OCI-LY7 (cell line): ENCODE results near the gene HSPA12A. TPM values are rescaled to one million over a fixed set of nuclear protein-coding genes. Genes with fewer than 3 reads are reported as not detected.

ENCODE experiments used
- BruUV-seq: library from RNA; stranded (reverse); fragments of 400-500 nt; replicated peaks from 2 replicates; lab custom pipeline; 2021; lab: Mats Ljungman, UMichigan
- CTCF ChIA-PET: fragments of 300-600 bp; sonication (Branson Sonifier 250); formaldehyde crosslinking; loops from one replicate; lab custom pipeline; 2022; ENCODE audit warnings: antibody characterized with exemption; ENCODE audit not compliant: unreplicated experiment; lab: Charles Lee
- POLR2A ChIA-PET: fragments of 300-600 bp; sonication (Branson Sonifier 250); formaldehyde crosslinking; loops from one replicate; lab custom pipeline; 2022; ENCODE audit warnings: antibody characterized with exemption; lab: Charles Lee
- DNase-seq: peaks from one replicate; pipeline ENCODE4 v3.0.0-alpha.2; 2015; ENCODE audit warnings: low spot score
- H2AFZ ChIP-seq: fragments of 200-600 bp; sonication (generic), shearing (Covaris generic); 2 replicates; pipeline ENCODE4 v1.6.1; 2014; ENCODE audit warnings: mild to moderate bottlenecking, antibody characterized with exemption, low read length, moderate library complexity
- H3K27ac ChIP-seq: fragments of 200-600 bp; sonication (generic); 2 replicates; pipeline ENCODE4 v1.5.1; 2014; ENCODE audit warnings: mixed run types, low read depth, mild to moderate bottlenecking, moderate library complexity, low read length, inconsistent platforms; ENCODE audit not compliant: poor library complexity, severe bottlenecking
- H3K36me3 ChIP-seq: fragments of 200-600 bp; sonication (generic); 2 replicates; pipeline ENCODE4 v1.6.1; 2014; ENCODE audit warnings: mild to moderate bottlenecking, antibody characterized with exemption, low read length, moderate library complexity, mixed read lengths; ENCODE audit not compliant: insufficient read depth
- H3K4me1 ChIP-seq: fragments of 200-600 bp; sonication (generic); 2 replicates; pipeline ENCODE4 v1.5.1; 2014; ENCODE audit warnings: mild to moderate bottlenecking, low read length; ENCODE audit not compliant: insufficient read depth, poor library complexity, severe bottlenecking
- H3K4me2 ChIP-seq: fragments of 200-600 bp; sonication (generic); 2 replicates; pipeline ENCODE4 v1.6.1; 2014; ENCODE audit warnings: mild to moderate bottlenecking, low read length
- H3K4me3 ChIP-seq: fragments of 200-600 bp; sonication (generic); 2 replicates; pipeline ENCODE4 v1.5.1; 2014; ENCODE audit warnings: mild to moderate bottlenecking, low read depth, low read length; ENCODE audit not compliant: poor library complexity, severe bottlenecking
- H3K79me2 ChIP-seq: fragments of 200-600 bp; sonication (generic); 2 replicates; pipeline ENCODE4 v1.6.1; 2016; ENCODE audit warnings: low read depth, mild to moderate bottlenecking, low read length, moderate library complexity, mixed read lengths; ENCODE audit not compliant: insufficient read depth
- H3K9me2 ChIP-seq: fragments of 200-600 bp; sonication (generic); 2 replicates; pipeline ENCODE4 v1.6.1; 2016; ENCODE audit warnings: mild to moderate bottlenecking, low read length, mixed read lengths; ENCODE audit not compliant: insufficient read depth
- H3K9me3 ChIP-seq: fragments of 200-600 bp; sonication (generic); 2 replicates; pipeline ENCODE4 v1.6.1; 2014; ENCODE audit warnings: mild to moderate bottlenecking, mixed run types, low read length, mixed read lengths
- H4K20me1 ChIP-seq: fragments of 200-600 bp; sonication (generic); 2 replicates; pipeline ENCODE4 v1.6.1; 2014; ENCODE audit warnings: mild to moderate bottlenecking, antibody characterized with exemption, low read length, moderate library complexity, mixed read lengths; ENCODE audit not compliant: insufficient read depth
- CTCF ChIP-seq: fragments of 200-600 bp; sonication (generic); conservative IDR thresholded peaks from 2 replicates; pipeline ENCODE4 v1.5.1; 2014; ENCODE audit warnings: mild to moderate bottlenecking, antibody characterized with exemption, low read length, moderate library complexity, mixed read lengths
- EZH2phosphoT487 ChIP-seq: fragments of 200-600 bp; sonication (generic); IDR thresholded peaks from 2 replicates; pipeline ENCODE4 v1.6.1; 2018; ENCODE audit warnings: low read depth, borderline replicate concordance, mild to moderate bottlenecking, mixed run types, antibody characterized with exemption, low read length, moderate library complexity, mixed read lengths
- intact Hi-C: fragments of 100-400 bp; cut with micrococcal nuclease; formaldehyde crosslinking; loops from one replicate; pipeline ENCODE4 v1.10.0; 2022; ENCODE audit not compliant: unreplicated experiment
- total RNA-seq, 2 experiments: library from RNA; depleted of rRNA in 1 of 2; stranded (reverse); fragments of >200 nt in 1 of 2; shearing (Covaris generic) in 1 of 2; gene quantifications; 2 replicates each; pipeline ENCODE4 v1.2.3, GENCODE V29; 2014 to 2022

HSPA12A gene
- total RNA-seq, 2 experiments from 2014 or later: 3.7 TPM; not detected in 1

GRCh38 chr10:116660860-116661259 lies 81.5 kb downstream of the HSPA12A start:
- DNase-seq: no peak
- no peaks in the 10 kb centered on the region for H3K4me1 ChIP-seq
- ChIA-PET POLR2A (interaction anchor here (0.6 to 0.7 kb wide), 2 partner anchors 15 to 25 kb away, joined by 3 to 6 read pairs; no protein-coding TSS in a partner anchor), CTCF (no interaction called here)
- no peak overlapping the region for H3K4me3 ChIP-seq
- no peaks in the 10 kb centered on the region for H4K20me1 ChIP-seq
- no peaks in the 10 kb centered on the region for H3K79me2 ChIP-seq
- H2AFZ ChIP-seq: no peak overlapping the region
- no peaks in the 10 kb centered on the region for H3K9me3 ChIP-seq
- no peak overlapping the region for H3K27ac ChIP-seq
- TF ChIP-seq EZH2phosphoT487 (no peak), CTCF (no peak)
- no peak overlapping the region for H3K4me2 ChIP-seq
- BruUV-seq: no TSS peak
- intact Hi-C loops: no loop called here
- no peaks in the 10 kb centered on the region for H3K9me2 ChIP-seq
- H3K36me3 ChIP-seq: no peaks in the 10 kb centered on the region

- H3K79me2 ChIP-seq: no peaks in the 10 kb centered on the region
- BruUV-seq: no TSS peak
- ChIA-PET POLR2A (no interaction called here), CTCF (no interaction called here)
- H3K9me3 ChIP-seq: no peaks in the 10 kb centered on the region
- no peak overlapping the region for H3K4me2 ChIP-seq
- H2AFZ ChIP-seq: no peak overlapping the region
- no peak overlapping the region for H3K27ac ChIP-seq
- intact Hi-C loops: no loop called here
- H3K36me3 ChIP-seq: no peaks in the 10 kb centered on the region
- H4K20me1 ChIP-seq: no peaks in the 10 kb centered on the region
- TF ChIP-seq CTCF (no peak), EZH2phosphoT487 (no peak)
- no peak overlapping the region for H3K4me3 ChIP-seq
- no peaks in the 10 kb centered on the region for H3K4me1 ChIP-seq
- DNase-seq: no peak
- H3K9me2 ChIP-seq: no peaks in the 10 kb centered on the region
Observed at GRCh38 chr10:116659049-116659670, 83.2 kb downstream of the HSPA12A start.

GRCh38 chr10:116657863-116658551 lies 84.4 kb downstream of the HSPA12A start:
- Histone ChIP-seq H3K4me1 (no peaks in the 10 kb centered on the region), H3K36me3 (no peaks in the 10 kb centered on the region), H3K4me2 (no peak overlapping the region), H4K20me1 (no peaks in the 10 kb centered on the region), H3K9me2 (no peaks in the 10 kb centered on the region), H3K4me3 (no peak overlapping the region), H2AFZ (no peak overlapping the region), H3K27ac (no peak overlapping the region), H3K79me2 (no peaks in the 10 kb centered on the region), H3K9me3 (no peaks in the 10 kb centered on the region)
- no peak for DNase-seq
- no TSS peak for BruUV-seq
- CTCF ChIA-PET: no interaction called here
- intact Hi-C loops: no loop called here
- POLR2A ChIA-PET: no interaction called here
- TF ChIP-seq CTCF (no peak), EZH2phosphoT487 (no peak)
